HG02973 (cell line): ENCODE measurements around the gene ACSF3.
"Not testable (repeated sequence)": the region's sequence is repeated elsewhere in the genome, so short reads cannot be mapped to it uniquely, and the experiment has no call there.

Source experiments
- ATAC-seq: cut with Tn5 transposase; IDR thresholded peaks from one replicate; pipeline ENCODE4 v1.9.1; 2021; ENCODE audit warnings: moderate library complexity; ENCODE audit not compliant: unreplicated experiment

ACSF3 gene

GRCh38 chr16:89156740-89157645 is 63.3 kb downstream of the ACSF3 start:
- ATAC-seq: no peak

GRCh38 chr16:89157778-89158177 is 64.1 kb downstream of the ACSF3 start:
- no peak for ATAC-seq

GRCh38 chr16:89159066-89159849 is 65.6 kb downstream of the ACSF3 start:
- no peak for ATAC-seq

GRCh38 chr16:89159850-89160354 is 66.2 kb downstream of the ACSF3 start:
- no peak for ATAC-seq

GRCh38 chr16:89160977-89161701 is 67.5 kb downstream of the ACSF3 start:
- no peak for ATAC-seq

GRCh38 chr16:89161763-89162713 is 68.4 kb downstream of the ACSF3 start:
- no peak for ATAC-seq

GRCh38 chr16:89163297-89163696 is 69.6 kb downstream of the ACSF3 start:
- no peak for ATAC-seq

- ATAC-seq: no peak
Measured at GRCh38 chr16:89164436-89164835, 70.8 kb downstream of the ACSF3 start.

GRCh38 chr16:89164847-89165680 is 71.4 kb downstream of the ACSF3 start:
- ATAC-seq: no peak

- ATAC-seq: not testable (repeated sequence)
Measured at GRCh38 chr16:89165681-89165979, 72.0 kb downstream of the ACSF3 start.

GRCh38 chr16:89166696-89167424 is 73.2 kb downstream of the ACSF3 start:
- no peak for ATAC-seq

GRCh38 chr16:89167425-89167941 is 73.8 kb downstream of the ACSF3 start:
- ATAC-seq: no peak

- no peak for ATAC-seq
Measured at GRCh38 chr16:89168381-89169189, 74.9 kb downstream of the ACSF3 start.

GRCh38 chr16:89169778-89170177 is 76.1 kb downstream of the ACSF3 start:
- no peak for ATAC-seq

GRCh38 chr16:89170346-89171215 is 76.9 kb downstream of the ACSF3 start:
- no peak for ATAC-seq
